NCI-H1092 (cell line): ENCODE data around the gene UTP25.
A peak's percentile ranks its signal among the peaks of the same experiment; 100 is the strongest.
"Not testable (repeated sequence)": the region's sequence is repeated elsewhere in the genome, so short reads cannot be mapped to it uniquely, and the experiment has no call there.

Experiments
- DNase-seq: peaks from one replicate; lab custom pipeline; 2025; lab: John Stamatoyannopoulos, UW

Gene UTP25

DNA sequence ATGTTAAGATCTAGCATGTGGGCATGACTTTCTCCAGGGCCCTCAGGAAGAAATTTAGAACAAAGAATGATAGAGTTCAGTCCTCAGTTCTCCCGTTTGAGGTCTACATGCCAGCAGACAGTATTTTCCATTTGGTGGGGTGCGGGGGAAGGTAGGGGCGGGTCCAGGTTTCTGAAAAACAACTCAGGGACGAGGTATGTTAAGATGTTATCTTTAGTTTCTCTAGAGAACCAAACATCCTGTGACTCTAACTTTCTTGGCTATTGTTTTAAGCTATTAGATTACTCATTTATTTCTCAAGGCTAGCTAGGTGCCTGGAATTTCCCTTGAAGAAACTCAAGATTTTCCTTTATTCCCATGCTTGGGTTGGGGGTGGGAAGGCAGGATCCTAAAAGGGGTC, 67.9 kb downstream of the UTP25 start:
- no peak for DNase-seq

DNA sequence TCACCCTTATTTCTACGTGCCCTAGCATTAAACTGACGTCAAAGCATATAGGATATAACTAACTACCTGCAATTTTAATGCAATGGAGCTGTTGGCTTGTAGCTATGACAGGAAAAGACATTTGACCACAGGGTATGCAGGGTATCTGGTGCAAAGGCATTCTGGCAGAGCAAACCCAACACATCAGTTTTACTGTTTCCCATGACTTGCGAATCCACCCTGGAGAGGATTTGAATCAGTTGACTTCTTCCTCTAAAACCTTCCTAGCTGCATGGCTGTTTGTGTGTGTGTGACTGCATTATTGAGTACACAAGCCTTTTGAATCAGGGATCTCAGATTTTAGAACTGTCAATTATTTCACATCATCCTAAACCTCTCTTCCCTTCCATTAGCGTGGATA, 68.6 kb downstream of the UTP25 start:
- no peak for DNase-seq

DNA sequence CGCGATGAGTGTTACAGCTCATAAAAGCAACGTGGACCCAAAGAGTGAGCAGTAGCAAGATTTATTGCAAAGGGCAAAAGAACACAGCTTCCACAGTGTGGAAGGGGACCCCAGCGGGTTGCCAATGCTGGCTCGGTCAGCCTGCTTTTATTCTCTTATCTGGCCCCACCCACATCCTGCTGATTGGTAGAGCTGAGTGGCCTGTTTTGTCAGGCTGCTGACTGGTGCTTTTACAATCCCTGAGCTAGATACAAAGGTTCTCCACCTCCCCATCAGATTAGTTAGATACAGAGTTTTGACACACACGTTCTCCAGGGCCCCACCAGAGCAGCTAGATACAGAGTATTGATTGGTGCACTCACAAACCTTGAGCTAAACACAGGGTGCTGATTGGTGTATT, 70.5 kb downstream of the UTP25 start:
- not testable (repeated sequence) for DNase-seq

DNA sequence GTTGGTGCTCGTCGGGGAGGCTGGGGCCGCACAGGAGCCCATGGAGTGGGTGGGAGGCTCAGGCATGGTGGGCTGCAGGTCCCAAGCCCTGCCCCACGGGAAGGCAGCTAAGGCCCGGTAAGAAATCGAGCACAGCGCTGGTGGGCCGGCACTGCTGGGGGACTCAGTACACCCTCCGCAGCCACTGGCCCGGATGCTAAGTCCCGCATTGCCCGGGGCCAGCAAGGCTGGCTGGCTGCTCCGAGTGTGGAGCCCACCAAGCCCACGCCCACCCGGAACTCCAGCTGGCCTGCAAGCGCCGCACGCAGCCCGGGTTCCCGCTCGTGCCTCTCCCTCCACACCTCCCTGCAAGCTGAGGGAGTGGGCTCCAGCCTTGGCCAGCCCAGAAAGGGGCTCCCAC, 71.1 kb downstream of the UTP25 start:
- not testable (repeated sequence) for DNase-seq

DNA sequence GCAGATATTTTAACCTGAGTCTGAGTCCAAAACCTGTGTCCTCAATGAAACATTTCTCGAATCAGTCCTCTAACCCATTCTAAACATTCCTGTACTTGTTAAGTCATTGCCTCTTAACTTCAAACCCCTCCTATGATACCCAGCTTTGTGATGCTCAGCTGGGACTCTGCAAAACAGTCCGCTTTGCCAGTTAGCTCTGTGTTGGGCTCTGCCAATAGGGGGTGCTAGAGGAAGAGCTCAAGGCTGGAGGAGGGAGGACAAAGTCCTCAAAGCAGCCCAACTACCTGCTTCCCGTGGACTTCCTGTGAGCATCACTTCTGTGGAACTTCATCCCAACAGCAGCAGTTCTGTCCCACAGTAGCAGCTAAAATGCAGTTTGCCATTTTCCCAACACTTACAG, 72.2 kb downstream of the UTP25 start:
- peak; percentile 44 for DNase-seq

DNA sequence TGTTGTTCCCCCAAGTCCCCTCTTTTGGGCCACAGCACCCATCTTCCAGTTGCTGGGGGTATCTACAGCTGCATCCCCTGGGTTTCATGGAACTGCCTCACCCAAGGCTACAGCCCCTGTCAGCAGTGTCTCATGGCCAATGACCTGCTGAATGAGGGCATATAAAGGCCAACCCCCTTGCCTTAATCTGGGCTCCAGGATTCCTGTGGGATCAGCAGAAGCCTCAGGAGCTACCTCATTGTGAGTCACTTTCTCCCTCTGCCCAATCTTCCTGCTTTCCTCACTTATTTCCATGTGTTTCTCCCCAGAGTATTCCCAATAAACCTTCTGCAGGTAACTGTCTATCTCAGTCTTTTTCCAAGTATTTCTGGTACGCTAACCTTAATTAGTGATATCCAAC, 73.0 kb downstream of the UTP25 start:
- no peak for DNase-seq

DNA sequence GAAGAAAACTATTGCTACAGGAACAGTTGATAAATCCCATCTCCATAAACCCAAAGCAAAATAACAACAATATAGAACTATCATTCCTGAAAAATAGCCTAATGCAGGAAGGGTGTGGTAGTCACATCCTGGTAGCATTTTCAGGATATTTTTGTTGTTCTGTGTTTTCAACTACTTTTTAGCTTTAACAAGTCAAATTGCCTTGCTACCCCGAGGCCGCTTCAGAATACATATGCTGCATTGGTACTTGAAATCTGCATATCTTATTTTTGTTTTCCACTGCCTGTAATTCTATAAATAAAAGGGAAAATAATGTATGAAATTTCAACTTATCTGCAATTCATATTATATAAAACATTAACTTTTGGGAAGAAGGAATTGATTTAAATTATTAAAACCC, 73.4 kb downstream of the UTP25 start:
- DNase-seq: no peak

DNA sequence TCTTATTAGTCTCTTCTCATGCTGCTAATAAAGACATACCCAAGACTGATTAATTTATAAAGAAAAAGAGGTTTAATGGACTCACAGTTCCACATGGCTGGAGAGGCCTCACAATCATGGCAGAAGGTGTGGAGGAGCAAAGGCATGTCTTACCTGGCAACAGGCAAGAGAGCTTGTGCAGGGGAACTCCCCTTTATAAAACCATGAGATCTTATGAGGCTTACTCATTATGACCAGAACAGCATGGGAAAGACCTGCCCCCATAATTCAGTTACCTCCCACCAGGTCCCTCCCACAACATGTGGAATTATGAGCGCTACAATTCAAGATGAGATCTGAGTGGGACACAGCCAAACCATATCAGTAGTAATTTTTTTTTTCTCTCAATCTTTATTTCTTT, 77.0 kb downstream of the UTP25 start:
- not testable (repeated sequence) for DNase-seq
